ENCODE data around the gene CLEC4F. TPM values are rescaled to one million over a fixed set of nuclear protein-coding genes. Genes with fewer than 3 reads are reported as not detected.

The CLEC4F gene
- total RNA-seq, 2 experiments from 2014 or later: not detected

GRCh38 chr2:70837980-70838925, 17.9 kb upstream of the CLEC4F start:
- H3K36me3 Mint-ChIP-seq (ENCODE audit: low read depth): no peaks in the 10 kb centered on the region
- DNase-seq: no peak
- ChIA-PET POLR2A (no interaction called here), CTCF (no interaction called here)
- intact Hi-C loops (cut with micrococcal nuclease): no loop called here
- H3K4me1 Mint-ChIP-seq (ENCODE audit: low read depth): no peaks in the 10 kb centered on the region
- no peak overlapping the region for H3K4me3 Mint-ChIP-seq
- no peak for ATAC-seq
- peaks cover 6% of the 10 kb centered on the region for H3K27me3 Mint-ChIP-seq
- no peaks in the 10 kb centered on the region for H3K9me3 Mint-ChIP-seq
- no peak for TF ChIP-seq CTCF (IDR thresholded peaks at IDR 0.05)
- H3K27ac Mint-ChIP-seq: no peak overlapping the region

- ATAC-seq (no peak), DNase-seq (no peak)
- Mint-ChIP-seq H3K27ac (no peak within 1 kb of the TSS), H3K4me1 (ENCODE audit: low read depth) (no peaks in the 10 kb centered on the region), H3K4me3 (no peak within 1 kb of the TSS), H3K36me3 (ENCODE audit: low read depth) (no peaks in the 10 kb centered on the region), H3K9me3 (no peaks in the 10 kb centered on the region), H3K27me3 (peaks cover 2% of the 10 kb centered on the region)
- ChIA-PET CTCF (no interaction called here), POLR2A (no interaction called here)
- TF ChIP-seq CTCF (IDR thresholded peaks at IDR 0.05): no peak
- intact Hi-C loops (cut with micrococcal nuclease): no loop called here
Observed at GRCh38 chr2:70835643-70836042, 15.2 kb upstream of the CLEC4F start, which contains the start of gene CD207. TSS of gene CD207 (minus strand) at chr2:70835816. CDS start at chr2:70835776, 40 bp downstream.

- H3K9me3 Mint-ChIP-seq: no peaks in the 10 kb centered on the region
Observed at GRCh38 chr2:70834881-70835280, 14.5 kb upstream of the CLEC4F start.

GRCh38 chr2:70834106-70834505, 13.7 kb upstream of the CLEC4F start:
- DNase-seq: no peak
- ChIA-PET POLR2A (interaction anchor here (0.6 kb wide), 1 partner anchor 1079 kb away, joined by 3 read pairs; no protein-coding TSS in a partner anchor), CTCF (interaction anchor here (1.2 to 1.3 kb wide), 2 partner anchors 36 to 115 kb away, joined by 4 read pairs; no protein-coding TSS in a partner anchor)
- Mint-ChIP-seq H3K4me3 (no peak overlapping the region), H3K9me3 (no peaks in the 10 kb centered on the region), H3K27me3 (peaks cover 2% of the 10 kb centered on the region), H3K27ac (no peak overlapping the region), H3K4me1 (ENCODE audit: low read depth) (no peaks in the 10 kb centered on the region), H3K36me3 (ENCODE audit: low read depth) (no peaks in the 10 kb centered on the region)
- ATAC-seq: no peak
- intact Hi-C loops (cut with micrococcal nuclease): no loop called here
- no peak for TF ChIP-seq CTCF (IDR thresholded peaks at IDR 0.05)

More at GRCh38 chr2:70834881-70835280, 14.5 kb upstream of the CLEC4F start:
- Mint-ChIP-seq H3K4me3 (no peak overlapping the region), H3K4me1 (ENCODE audit: low read depth) (no peaks in the 10 kb centered on the region), H3K36me3 (ENCODE audit: low read depth) (no peaks in the 10 kb centered on the region), H3K27me3 (peaks cover 2% of the 10 kb centered on the region), H3K27ac (no peak overlapping the region)
- TF ChIP-seq CTCF (IDR thresholded peaks at IDR 0.05): no peak
- CTCF ChIA-PET: no interaction called here
- POLR2A ChIA-PET: no interaction called here
- no peak for DNase-seq
- intact Hi-C loops (cut with micrococcal nuclease): no loop called here
- ATAC-seq: no peak

- ChIA-PET CTCF (interaction anchor here (1.2 to 1.3 kb wide), 2 partner anchors 37 to 115 kb away, joined by 4 read pairs; no protein-coding TSS in a partner anchor), POLR2A (interaction anchor here (0.6 kb wide), 1 partner anchor 1080 kb away, joined by 3 read pairs; no protein-coding TSS in a partner anchor)
- Mint-ChIP-seq H3K9me3 (no peaks in the 10 kb centered on the region), H3K27me3 (no peaks in the 10 kb centered on the region), H3K27ac (no peak overlapping the region), H3K4me1 (ENCODE audit: low read depth) (peaks cover 2% of the 10 kb centered on the region), H3K36me3 (ENCODE audit: low read depth) (no peaks in the 10 kb centered on the region), H3K4me3 (no peak overlapping the region)
- intact Hi-C loops (cut with micrococcal nuclease): no loop called here
- ATAC-seq (no peak), DNase-seq (no peak)
- TF ChIP-seq CTCF (IDR thresholded peaks at IDR 0.05): no peak
Observed at GRCh38 chr2:70833246-70833645, 12.8 kb upstream of the CLEC4F start.
